ENCODE data around the gene SLC28A1.
"Not testable (repeated sequence)": the region's sequence is repeated elsewhere in the genome, so short reads cannot be mapped to it uniquely, and the experiment has no call there.

The SLC28A1 gene

GRCh38 chr15:84909782-84910181, 25.3 kb downstream of the SLC28A1 start:
- DNase-seq (ENCODE audit: low read depth in 2 of 3, low spot score in 2 of 3), result no peak

- DNase-seq (ENCODE audit: low read depth in 2 of 3, low spot score in 2 of 3), result no peak
These were observed 26.6 kb downstream of the SLC28A1 start for GRCh38 chr15:84910928-84911623.

- no peak for DNase-seq (ENCODE audit: low read depth in 2 of 3, low spot score in 2 of 3)
These were observed 27.6 kb downstream of the SLC28A1 start for GRCh38 chr15:84911879-84912660.

- DNase-seq (ENCODE audit: low read depth in 2 of 3, low spot score in 2 of 3), result no peak
These were observed 28.9 kb downstream of the SLC28A1 start for GRCh38 chr15:84913360-84913723.

GRCh38 chr15:84914351-84914750, 29.9 kb downstream of the SLC28A1 start:
- DNase-seq (ENCODE audit: low read depth in 2 of 3, low spot score in 2 of 3), result no peak

- peak in 2 of 3 experiments; percentile 14 to 38 for DNase-seq (ENCODE audit: low read depth in 2 of 3, low spot score in 2 of 3)
These were observed 30.6 kb downstream of the SLC28A1 start for GRCh38 chr15:84914909-84915605.

GRCh38 chr15:84915606-84915958, 31.1 kb downstream of the SLC28A1 start:
- DNase-seq (ENCODE audit: low read depth in 2 of 3, low spot score in 2 of 3), result no peak

GRCh38 chr15:84917452-84917851, 33.0 kb downstream of the SLC28A1 start:
- DNase-seq (ENCODE audit: low read depth in 2 of 3, low spot score in 2 of 3), result no peak

GRCh38 chr15:84919106-84919667, 34.7 kb downstream of the SLC28A1 start:
- no peak for DNase-seq (ENCODE audit: low read depth in 2 of 3, low spot score in 2 of 3)

- DNase-seq (ENCODE audit: low read depth in 2 of 3, low spot score in 2 of 3), result no peak
These were observed 36.7 kb downstream of the SLC28A1 start for GRCh38 chr15:84921121-84921520.

GRCh38 chr15:84922530-84922929, 38.1 kb downstream of the SLC28A1 start:
- DNase-seq (ENCODE audit: low read depth in 2 of 3, low spot score in 2 of 3), result no peak

- no peak for DNase-seq (ENCODE audit: low read depth in 2 of 3, low spot score in 2 of 3)
These were observed 39.7 kb downstream of the SLC28A1 start for GRCh38 chr15:84924077-84924731.

- DNase-seq (ENCODE audit: low read depth in 2 of 3, low spot score in 2 of 3), result not testable (repeated sequence)
These were observed 40.5 kb downstream of the SLC28A1 start for GRCh38 chr15:84924821-84925569.

- DNase-seq (ENCODE audit: low read depth in 2 of 3, low spot score in 2 of 3), result no peak
These were observed 41.4 kb downstream of the SLC28A1 start for GRCh38 chr15:84925906-84926305.

- DNase-seq (ENCODE audit: low read depth in 2 of 3, low spot score in 2 of 3), result no peak
These were observed 42.2 kb downstream of the SLC28A1 start for GRCh38 chr15:84926491-84927230.

GRCh38 chr15:84928843-84929168, 44.3 kb downstream of the SLC28A1 start:
- DNase-seq (ENCODE audit: low read depth in 2 of 3, low spot score in 2 of 3), result no peak

GRCh38 chr15:84929795-84930603, 45.5 kb downstream of the SLC28A1 start:
- DNase-seq (ENCODE audit: low read depth in 2 of 3, low spot score in 2 of 3), result no peak

- no peak for DNase-seq (ENCODE audit: low read depth in 2 of 3, low spot score in 2 of 3)
These were observed 50.7 kb downstream of the SLC28A1 start for GRCh38 chr15:84934942-84935729.
